ENCODE data around the gene SETD2.
"Not testable (repeated sequence)": the region's sequence is repeated elsewhere in the genome, so short reads cannot be mapped to it uniquely, and the experiment has no call there.

SETD2 gene

GRCh38 chr3:47123857-47124256, 40.1 kb downstream of the SETD2 start:
- no peak for DNase-seq (ENCODE audit: low read depth)
- TF ChIP-seq, protein P1, sequence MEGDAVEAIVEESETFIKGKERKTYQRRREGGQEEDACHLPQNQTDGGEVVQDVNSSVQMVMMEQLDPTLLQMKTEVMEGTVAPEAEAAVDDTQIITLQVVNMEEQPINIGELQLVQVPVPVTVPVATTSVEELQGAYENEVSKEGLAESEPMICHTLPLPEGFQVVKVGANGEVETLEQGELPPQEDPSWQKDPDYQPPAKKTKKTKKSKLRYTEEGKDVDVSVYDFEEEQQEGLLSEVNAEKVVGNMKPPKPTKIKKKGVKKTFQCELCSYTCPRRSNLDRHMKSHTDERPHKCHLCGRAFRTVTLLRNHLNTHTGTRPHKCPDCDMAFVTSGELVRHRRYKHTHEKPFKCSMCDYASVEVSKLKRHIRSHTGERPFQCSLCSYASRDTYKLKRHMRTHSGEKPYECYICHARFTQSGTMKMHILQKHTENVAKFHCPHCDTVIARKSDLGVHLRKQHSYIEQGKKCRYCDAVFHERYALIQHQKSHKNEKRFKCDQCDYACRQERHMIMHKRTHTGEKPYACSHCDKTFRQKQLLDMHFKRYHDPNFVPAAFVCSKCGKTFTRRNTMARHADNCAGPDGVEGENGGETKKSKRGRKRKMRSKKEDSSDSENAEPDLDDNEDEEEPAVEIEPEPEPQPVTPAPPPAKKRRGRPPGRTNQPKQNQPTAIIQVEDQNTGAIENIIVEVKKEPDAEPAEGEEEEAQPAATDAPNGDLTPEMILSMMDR (IDR thresholded peaks at IDR 0.05; ENCODE audit: insufficient read depth, low read depth, low read length, missing control alignments), result no peak
- no peak overlapping the region for H3K4me3 ChIP-seq (ENCODE audit: low read length)

DNA sequence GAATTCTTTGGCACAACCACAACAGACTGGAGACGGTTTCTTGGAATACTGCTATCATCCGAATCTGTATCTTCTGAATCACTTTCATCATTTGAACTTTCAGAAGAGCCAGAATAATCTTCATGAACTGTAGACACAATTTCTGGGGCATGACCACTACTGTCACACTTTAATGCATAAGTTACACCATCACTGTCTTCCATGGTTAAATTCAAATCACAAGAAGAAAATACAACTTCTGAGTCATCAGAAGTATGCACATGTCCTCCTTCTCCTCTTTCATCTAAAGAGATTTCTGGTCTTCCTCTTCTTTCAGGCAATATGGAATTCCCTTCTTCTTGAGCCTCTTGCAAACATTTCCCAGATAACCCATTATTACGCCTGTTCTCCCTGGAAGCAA, 42.5 kb downstream of the SETD2 start:
- no peak for DNase-seq (ENCODE audit: low read depth)
- H3K4me3 ChIP-seq (ENCODE audit: low read length), result no peak overlapping the region
- TF ChIP-seq, protein P1 (IDR thresholded peaks at IDR 0.05; ENCODE audit: insufficient read depth, low read depth, low read length, missing control alignments), result no peak

DNA sequence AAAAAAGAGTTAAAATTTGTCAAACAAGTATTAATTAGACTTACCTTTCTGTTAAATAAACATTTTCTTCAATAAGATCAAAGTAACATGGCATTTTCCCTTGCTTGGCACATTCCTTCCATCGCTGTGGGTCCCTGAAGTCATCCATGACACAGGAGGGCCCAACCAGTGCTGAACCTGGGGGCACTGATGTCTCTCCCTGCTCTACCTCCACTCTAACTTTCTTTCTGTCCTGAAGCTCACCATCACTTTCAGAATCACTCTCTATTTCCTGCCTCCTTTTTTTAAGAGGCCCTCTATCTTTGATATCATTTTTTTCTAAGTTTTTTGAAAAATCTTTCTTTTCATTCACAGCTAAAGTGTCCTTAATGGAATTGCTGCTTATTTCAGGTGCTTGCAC, 43.8 kb downstream of the SETD2 start:
- DNase-seq (ENCODE audit: low read depth), result no peak
- TF ChIP-seq, protein P1 (IDR thresholded peaks at IDR 0.05; ENCODE audit: insufficient read depth, low read depth, low read length, missing control alignments), result no peak
- no peak overlapping the region for H3K4me3 ChIP-seq (ENCODE audit: low read length)

DNA sequence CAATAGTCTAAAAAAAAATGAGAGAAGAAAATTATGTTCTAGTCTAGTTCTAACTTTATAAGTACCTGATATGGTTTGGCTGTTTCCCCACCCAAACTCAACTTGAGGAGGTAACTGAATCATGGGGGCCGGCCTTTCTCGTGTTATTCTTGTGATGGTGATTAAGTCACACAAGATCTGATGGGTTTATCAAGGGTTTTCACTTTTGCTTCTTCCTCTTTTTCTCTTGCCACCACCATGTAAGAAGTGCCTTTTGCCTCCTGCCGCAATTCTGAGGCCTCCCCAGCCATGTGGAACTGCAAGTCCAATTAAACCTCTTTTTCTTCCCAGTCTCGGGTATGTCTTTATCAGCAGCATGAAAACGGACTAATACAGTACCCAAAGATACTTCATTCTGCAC, 44.5 kb downstream of the SETD2 start:
- DNase-seq (ENCODE audit: low read depth); H3K4me3 ChIP-seq (ENCODE audit: low read length): not testable (repeated sequence)

DNA sequence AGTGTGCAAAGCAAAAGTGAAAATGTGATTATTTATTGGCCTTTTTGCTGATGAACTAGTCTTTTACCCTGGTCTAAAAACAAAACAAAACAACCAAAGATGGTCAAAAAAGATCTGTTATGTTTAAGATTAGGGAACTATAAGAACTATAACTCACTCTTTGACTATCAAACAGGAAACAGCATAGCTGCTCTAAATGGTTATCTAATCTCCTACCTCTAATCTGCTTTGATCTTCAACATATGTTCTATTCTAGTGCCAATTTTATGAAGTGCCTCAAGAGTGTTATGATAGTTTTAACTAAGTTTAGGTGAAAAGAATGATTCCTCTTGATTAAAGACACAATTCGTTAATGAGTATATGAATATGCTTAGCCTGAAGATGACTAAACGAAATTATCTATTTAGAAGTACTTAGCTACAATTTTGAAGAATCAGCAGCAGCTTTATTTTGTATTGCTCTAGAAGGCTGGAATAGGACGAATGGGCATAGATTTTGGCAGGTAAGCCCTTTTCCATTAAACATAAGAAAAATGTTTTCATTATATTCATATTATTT, 46.0 kb downstream of the SETD2 start:
- no peak overlapping the region for H3K4me3 ChIP-seq (ENCODE audit: low read length)
- DNase-seq (ENCODE audit: low read depth), result no peak
- TF ChIP-seq, protein P1 (IDR thresholded peaks at IDR 0.05; ENCODE audit: insufficient read depth, low read depth, low read length, missing control alignments), result no peak

GRCh38 chr3:47115524-47115923, 48.4 kb downstream of the SETD2 start:
- not testable (repeated sequence) for DNase-seq (ENCODE audit: low read depth); H3K4me3 ChIP-seq (ENCODE audit: low read length)

DNA sequence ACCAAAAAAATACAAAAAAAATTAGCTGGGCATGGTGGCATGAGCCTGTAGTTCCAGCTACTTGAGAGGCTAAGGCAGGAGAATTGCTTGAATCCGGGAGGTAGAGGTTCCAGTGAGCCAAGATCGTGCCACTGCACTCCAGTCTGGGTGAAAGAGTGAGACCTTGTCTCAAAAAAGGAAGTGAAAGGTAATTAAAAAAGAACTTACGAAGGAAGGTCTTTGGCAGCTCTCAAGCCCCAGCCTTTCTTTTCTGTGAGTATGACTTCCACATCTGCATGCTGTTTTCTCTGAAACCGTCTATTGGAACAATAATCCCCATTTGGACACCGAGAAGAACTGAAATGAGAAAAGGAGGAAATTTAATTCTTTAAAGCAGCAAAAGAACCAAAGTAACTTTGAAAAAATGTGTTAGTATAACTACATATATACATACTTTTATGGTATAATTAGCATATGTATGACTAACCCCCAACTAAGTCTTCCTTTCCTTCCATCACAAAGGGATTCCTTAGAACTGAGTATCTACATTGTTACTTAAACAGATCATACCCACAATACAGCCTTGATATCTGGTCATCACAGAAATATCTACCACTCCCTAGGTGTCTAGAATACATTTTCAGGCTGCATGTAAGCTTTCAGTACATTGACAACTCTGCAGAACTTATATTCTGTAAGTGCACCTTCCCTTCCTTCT, 50.1 kb downstream of the SETD2 start:
- no peak overlapping the region for H3K4me3 ChIP-seq (ENCODE audit: low read length)
- DNase-seq (ENCODE audit: low read depth), result peak; percentile 93
- TF ChIP-seq, protein P1 (IDR thresholded peaks at IDR 0.05; ENCODE audit: insufficient read depth, low read depth, low read length, missing control alignments), result no peak

DNA sequence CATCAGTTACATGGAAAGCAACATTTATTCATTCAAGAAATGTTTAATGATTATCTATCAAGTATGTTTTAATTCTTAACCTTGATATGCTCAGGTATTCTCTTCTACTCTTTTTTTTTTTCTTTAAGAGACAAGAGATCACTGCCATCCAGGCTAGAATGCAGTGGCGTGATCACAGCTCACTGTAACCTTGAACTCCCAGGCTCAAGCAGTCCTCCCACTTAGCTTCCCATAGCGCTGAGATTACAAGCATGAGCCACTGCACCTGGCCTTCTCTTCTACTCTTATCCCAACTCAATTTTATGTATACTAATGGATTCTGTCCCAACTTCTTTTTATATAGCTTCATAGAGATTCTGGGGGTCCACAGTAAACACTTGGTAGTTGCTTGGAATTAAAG, 50.9 kb downstream of the SETD2 start:
- TF ChIP-seq, protein P1 (IDR thresholded peaks at IDR 0.05; ENCODE audit: insufficient read depth, low read depth, low read length, missing control alignments), result no peak
- H3K4me3 ChIP-seq (ENCODE audit: low read length), result no peak overlapping the region
- DNase-seq (ENCODE audit: low read depth), result no peak
